Ovary (tissue), 9 donors: Measurements from ENCODE around the gene C6orf47. TPM values are rescaled to one million over a fixed set of nuclear protein-coding genes. Genes with fewer than 3 reads are reported as not detected.

ENCODE experiments used
- DNase-seq, 5 donors: peaks; one replicate each; pipeline ENCODE4 v3.0.0-alpha.2; 2019 to 2020
- H3K27ac ChIP-seq, 2 donors: fragments of 200-600 bp; one replicate each; pipeline versions ENCODE4 v1.5.1 to v1.8.0; 2019 to 2022
- H3K27me3 ChIP-seq: fragments of 200-600 bp; one replicate; pipeline ENCODE4 v1.8.0; 2022
- H3K36me3 ChIP-seq: fragments of 200-600 bp; sonication (generic); one replicate; pipeline ENCODE4 v1.5.1; 2019
- H3K4me1 ChIP-seq: one replicate; pipeline ENCODE4 v1.8.1; 2013; ENCODE audit warnings: mild to moderate bottlenecking, moderate library complexity; ENCODE audit not compliant: insufficient read depth
- H3K4me3 ChIP-seq: fragments of 200-600 bp; sonication (generic); one replicate; pipeline ENCODE4 v1.5.1; 2017
- H3K9me3 ChIP-seq, 2 donors: fragments of 200-600 bp in 1 of 2; sonication (generic) in 1 of 2; one replicate each; pipeline versions ENCODE4 v1.5.1 to v1.8.1; 2013 to 2019; ENCODE audit warnings: mild to moderate bottlenecking in 1 of 2, moderate library complexity in 1 of 2
- CTCF ChIP-seq, 3 donors: fragments of 450-650 bp in 2 of 3; fragments of 200-600 bp in 1 of 3; IDR thresholded peaks; one replicate each; pipeline versions ENCODE4 v1.5.1 to v1.8.0; 2016 to 2022; ENCODE audit warnings: antibody characterized with exemption in 3 of 3, mild to moderate bottlenecking in 1 of 3
- EP300 ChIP-seq: sonication (generic); formaldehyde crosslinking; IDR thresholded peaks from one replicate; pipeline ENCODE4 v1.6.1; 2017; ENCODE audit warnings: antibody characterized with exemption
- POLR2A ChIP-seq: fragments of 450-650 bp; IDR thresholded peaks from one replicate; pipeline ENCODE4 v1.6.1; 2017; ENCODE audit warnings: antibody characterized with exemption, mild to moderate bottlenecking, moderate library complexity
- WGBS, 3 donors: extraction: QIAGEN DNeasy Blood & Tissue Kit in 1 of 3; methylation state at CpG; one replicate each; pipeline versions ENCODE4 v1.1.5 to v1.1.7; 2013 to 2017; 5-methylcytosine and 5-hydroxymethylcytosine counted together
- intact Hi-C, 4 donors: fragments of 100-400 bp; cut with DNase I; formaldehyde crosslinking; loops; one replicate each; pipeline versions ENCODE4 v1.11.0 to v1.15.1; 2022 to 2023
- polyA plus RNA-seq, 2 donors: library from polyadenylated mRNA; stranded (reverse); fragments of 200-250 nt in 1 of 2; fragments of 350-450 nt in 1 of 2; fragmentation: Illumina TruSeq in 1 of 2; extraction: RNeasy Lipid Tissue Mini Kit (QIAGEN cat#74804) in 1 of 2; gene quantifications; one replicate each; pipeline ENCODE4 v1.2.3, GENCODE V29; 2013 to 2014
- total RNA-seq, 7 donors: library from RNA; depleted of rRNA in 2 of 7; stranded (reverse); fragments of >200 nt in 2 of 7; fragmentation: NEBNext Ultra II Directional in 3 of 7; extraction: Animal tissue kit (Norgen Biotek cat#: 25700) in 3 of 7; gene quantifications; one replicate each; pipeline versions ENCODE4 v1.1.0 to v1.2.4, GENCODE V29; 2016 to 2023
- donor health status: DM: no; HTN: no; CAD: no; lungs with moderate emphysema.
- donor health status: DM: no; HTN: no; CAD: no.
- donor health status: Bipolar disorder and iron deficiency.
- donor health status: DM: yes; HTN: yes; CAD: no.
- donor health status: DM: no; HTN: no; CAD: no.
- donor health status: DM: yes; HTN: yes; CAD: no.

The C6orf47 gene
- total and polyA plus RNA-seq, 9 donors: 13.9 to 26.2 (median 19.7) TPM

GRCh38 chr6:31692886-31693285, 32.3 kb upstream of the C6orf47 start:
- Histone ChIP-seq H3K27ac (no peak overlapping the region), H3K4me3 (no peak overlapping the region), H3K4me1 (no peaks in the 10 kb centered on the region), H3K27me3 (no peaks in the 10 kb centered on the region), H3K36me3 (no peaks in the 10 kb centered on the region), H3K9me3 (no peaks in the 10 kb centered on the region)
- DNase-seq: no peak
- intact Hi-C loops: no loop called here
- no peak for TF ChIP-seq CTCF (IDR thresholded peaks at IDR 0.05)
- TF ChIP-seq POLR2A: no peak
- TF ChIP-seq EP300: no peak
- 80 to 86% (median 83%) methylated on average over 9 of the region's 9 CpGs for whole genome bisulfite sequencing, 3 donors

GRCh38 chr6:31692353-31692752, 31.8 kb upstream of the C6orf47 start:
- no peak for DNase-seq
- WGBS, 3 donors: 82 to 86% (median 86%) methylated on average over 4 of the region's 4 CpGs
- TF ChIP-seq EP300 (no peak), CTCF (IDR thresholded peaks at IDR 0.05) (no peak), POLR2A (no peak)
- no peaks in the 10 kb centered on the region for H3K27me3 ChIP-seq
- H3K36me3 ChIP-seq: no peaks in the 10 kb centered on the region
- no peak overlapping the region for H3K27ac ChIP-seq
- no peaks in the 10 kb centered on the region for H3K4me1 ChIP-seq
- intact Hi-C loops: no loop called here
- H3K4me3 ChIP-seq: no peak overlapping the region
- no peaks in the 10 kb centered on the region for H3K9me3 ChIP-seq

GRCh38 chr6:31691564-31692108, 31.1 kb upstream of the C6orf47 start:
- no peak for TF ChIP-seq CTCF (IDR thresholded peaks at IDR 0.05)
- no peak for TF ChIP-seq EP300
- no peak for TF ChIP-seq POLR2A
- H3K27ac ChIP-seq: no peak overlapping the region
- no peaks in the 10 kb centered on the region for H3K9me3 ChIP-seq
- no peaks in the 10 kb centered on the region for H3K4me1 ChIP-seq
- H3K27me3 ChIP-seq: no peaks in the 10 kb centered on the region
- 89 to 96% (median 92%) methylated on average over 12 of the region's 12 CpGs for WGBS, 3 donors
- no peaks in the 10 kb centered on the region for H3K36me3 ChIP-seq
- intact Hi-C loops: no loop called here
- no peak overlapping the region for H3K4me3 ChIP-seq
- DNase-seq: no peak

- no peaks in the 10 kb centered on the region for H3K27me3 ChIP-seq
- H3K4me1 ChIP-seq: no peaks in the 10 kb centered on the region
- H3K36me3 ChIP-seq: no peaks in the 10 kb centered on the region
- no peak for TF ChIP-seq EP300
- no peak for TF ChIP-seq CTCF (IDR thresholded peaks at IDR 0.05)
- TF ChIP-seq POLR2A: no peak
- DNase-seq: no peak
- H3K27ac ChIP-seq: no peak overlapping the region
- intact Hi-C loops: no loop called here
- no peak overlapping the region for H3K4me3 ChIP-seq
- no peaks in the 10 kb centered on the region for H3K9me3 ChIP-seq
- WGBS, 3 donors: 84 to 91% (median 86%) methylated on average over 6 of the region's 6 CpGs
Observed at GRCh38 chr6:31691078-31691463, 30.5 kb upstream of the C6orf47 start.
